NOMO-1 treated with DMSO at 0.1 percent for 48 hours (cell line): ENCODE measurements around the gene SEMA6A.

ENCODE experiments used
- DNase-seq: peaks from one replicate; lab custom pipeline; 2025; ENCODE audit not compliant: unreplicated experiment; lab: John Stamatoyannopoulos, UW

Gene SEMA6A

DNA sequence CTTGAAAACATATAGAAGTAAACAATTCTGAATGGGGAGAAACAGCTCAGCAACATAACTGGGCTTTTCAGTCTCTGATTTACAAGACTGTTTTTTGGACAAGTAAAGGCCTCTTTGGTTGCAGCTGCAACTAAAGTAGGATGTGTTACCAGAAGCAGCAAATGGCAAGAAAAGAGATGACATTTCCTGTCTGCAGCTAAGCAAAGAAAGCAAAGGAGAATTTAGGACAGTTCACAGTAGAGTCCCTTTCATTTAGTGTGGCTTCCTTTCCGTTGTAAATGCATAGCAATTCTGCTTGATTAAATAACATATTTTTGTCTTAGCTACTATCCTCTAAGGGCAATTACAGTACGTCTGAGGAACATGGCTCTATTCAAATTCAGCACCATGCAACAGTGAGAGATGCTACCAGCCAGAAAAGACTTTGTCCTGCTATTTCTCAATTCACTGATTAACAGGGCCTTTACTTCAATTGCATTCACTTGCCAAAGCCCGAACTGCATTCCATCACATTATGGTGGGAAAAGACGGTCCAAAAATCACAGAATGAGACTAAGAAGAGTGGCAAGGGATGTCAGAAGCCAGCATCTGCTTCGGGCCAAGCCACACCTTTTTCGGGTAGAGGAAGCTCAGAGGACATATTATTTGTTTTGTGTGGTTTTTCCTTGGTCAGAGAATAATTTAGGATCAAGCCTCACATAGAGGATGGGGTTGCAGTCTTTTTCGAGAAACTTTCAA, 107.7 kb downstream of the SEMA6A start:
- no peak for DNase-seq

DNA sequence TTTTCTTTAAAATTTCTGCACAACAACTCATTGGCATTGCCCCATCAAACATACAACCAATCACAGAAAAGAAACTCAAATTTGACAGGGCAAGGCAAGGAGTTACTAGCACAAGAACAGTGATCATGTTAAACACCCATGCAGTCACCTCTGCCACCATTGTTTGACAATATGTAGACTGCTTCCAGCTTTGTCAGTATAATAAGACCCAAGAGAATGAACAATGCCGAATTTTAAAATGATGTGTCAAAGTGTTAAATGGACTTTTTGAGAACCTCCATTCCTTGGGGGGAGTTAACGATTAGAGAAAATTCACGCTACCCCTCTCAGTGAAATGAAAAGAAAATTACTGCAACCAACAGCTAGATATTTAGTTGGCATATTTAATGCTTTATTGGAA, 109.2 kb downstream of the SEMA6A start:
- DNase-seq, result no peak

DNA sequence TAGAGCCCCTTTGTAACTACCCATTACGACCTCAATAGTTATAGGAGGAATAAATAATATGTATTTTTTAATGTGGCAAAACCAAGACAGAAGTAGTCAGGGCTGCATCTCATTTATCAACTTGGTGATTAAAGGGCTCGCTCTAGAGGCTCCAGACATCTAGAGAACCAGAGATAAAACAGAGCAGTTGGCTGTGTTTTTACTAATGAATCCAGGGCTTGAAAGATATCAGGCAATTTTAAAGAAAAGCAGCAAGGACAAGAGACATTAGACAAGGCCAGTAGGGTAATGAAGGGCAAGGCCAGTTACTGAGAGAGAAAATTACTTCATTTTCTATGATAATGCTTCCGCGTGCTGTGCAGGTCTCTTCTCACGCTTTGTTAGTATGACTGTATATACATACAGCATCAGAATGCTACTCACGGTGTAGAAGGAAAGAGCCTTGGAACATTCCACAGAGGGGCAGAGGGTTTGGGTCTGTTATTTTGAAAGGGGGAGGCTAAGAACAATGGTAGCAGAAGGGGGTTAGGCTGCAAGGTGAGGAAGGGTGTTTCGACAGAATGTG, 110.4 kb downstream of the SEMA6A start:
- no peak for DNase-seq

DNA sequence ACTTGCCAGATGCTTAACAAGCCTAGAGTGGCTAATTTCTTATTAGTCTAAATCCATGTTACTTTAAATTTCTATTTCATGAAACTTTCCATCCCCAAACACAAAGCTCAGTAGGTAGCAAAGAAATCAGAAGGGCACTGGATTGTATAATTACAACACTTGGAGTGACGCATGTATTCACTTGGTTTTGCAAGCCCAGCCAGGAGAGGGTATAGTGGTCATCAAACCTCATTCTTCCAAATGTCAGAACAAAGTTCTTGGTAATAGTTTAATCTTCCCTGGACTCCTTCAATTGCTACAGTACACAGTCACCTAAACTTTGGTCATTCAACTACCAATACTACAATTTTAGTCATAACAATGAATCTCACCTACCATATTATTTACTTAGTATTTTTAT, 112.1 kb downstream of the SEMA6A start:
- no peak for DNase-seq

DNA sequence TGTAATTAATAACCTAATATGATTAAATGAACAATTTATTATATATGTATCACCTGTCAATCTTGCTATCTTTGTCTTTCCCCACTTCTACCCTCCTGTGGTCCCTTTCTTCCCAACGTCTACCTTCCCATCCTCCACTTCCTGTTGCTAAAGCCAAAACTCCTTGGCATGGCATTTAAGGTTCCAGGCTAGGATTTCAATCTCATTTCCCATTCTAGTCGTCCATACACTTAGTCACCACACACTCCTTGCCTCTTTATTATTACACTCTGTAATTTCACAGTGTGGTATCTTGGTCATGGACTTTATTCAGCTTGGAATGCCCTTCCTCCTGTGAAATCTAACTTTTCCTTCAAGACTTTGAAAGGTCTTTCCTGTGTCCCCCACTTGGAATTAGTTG, 115.3 kb downstream of the SEMA6A start:
- DNase-seq, result no peak

DNA sequence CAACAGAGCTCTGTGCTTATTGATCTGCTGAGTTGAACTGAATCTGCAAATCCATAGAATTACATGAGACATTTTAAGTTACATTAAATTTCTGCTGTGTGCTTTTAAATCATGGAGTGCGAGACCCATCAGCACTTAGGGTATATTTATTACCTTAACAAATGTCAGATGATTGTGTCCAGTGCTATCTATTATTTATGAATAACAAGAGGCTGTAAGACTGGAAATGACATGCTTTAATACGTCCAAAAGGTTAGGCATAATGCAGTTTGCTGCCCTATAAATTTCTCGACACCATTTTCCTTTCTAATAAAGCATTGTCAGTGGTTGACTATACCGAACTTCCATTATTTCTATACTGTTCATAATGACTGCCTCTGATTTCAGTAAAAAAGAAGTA, 117.6 kb downstream of the SEMA6A start:
- no peak for DNase-seq

DNA sequence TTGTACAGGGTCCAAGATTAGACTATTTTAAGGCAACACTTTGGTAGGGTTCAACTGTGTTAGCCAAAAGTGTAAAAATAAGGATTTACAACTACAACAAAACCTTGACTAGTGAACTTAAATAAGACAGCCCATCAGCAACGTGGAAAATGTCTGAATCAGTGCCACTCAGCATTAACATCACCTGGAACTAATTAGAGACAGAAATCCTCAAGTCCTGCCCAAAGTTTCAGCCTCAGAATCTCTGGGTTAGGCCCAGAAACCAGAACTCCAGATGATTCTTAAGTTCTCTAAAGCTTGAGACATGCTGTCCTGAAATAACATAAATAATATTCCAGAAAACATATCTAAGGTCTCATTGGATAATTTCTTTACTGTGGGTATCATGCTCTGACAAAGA, 118.6 kb downstream of the SEMA6A start:
- DNase-seq, result no peak

DNA sequence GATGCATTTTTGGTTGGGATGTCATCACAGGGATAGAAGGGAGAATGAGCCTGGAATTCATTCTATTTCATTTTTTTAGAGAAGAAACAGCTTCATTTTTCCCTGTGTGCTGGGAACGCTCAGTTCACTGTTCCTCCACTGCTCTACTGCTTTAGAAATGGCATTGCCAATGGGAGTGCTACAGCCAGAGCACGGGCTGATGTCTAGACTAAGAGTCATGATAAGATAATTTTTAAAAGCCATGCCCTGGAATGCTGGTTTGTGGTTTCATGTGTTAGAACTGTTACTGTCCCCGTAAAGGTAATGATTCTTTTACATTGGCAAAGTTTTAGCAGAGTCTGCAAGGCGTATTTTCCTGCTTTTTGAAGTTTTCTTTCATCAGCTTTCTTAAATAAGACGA, 119.6 kb downstream of the SEMA6A start:
- DNase-seq, result no peak

DNA sequence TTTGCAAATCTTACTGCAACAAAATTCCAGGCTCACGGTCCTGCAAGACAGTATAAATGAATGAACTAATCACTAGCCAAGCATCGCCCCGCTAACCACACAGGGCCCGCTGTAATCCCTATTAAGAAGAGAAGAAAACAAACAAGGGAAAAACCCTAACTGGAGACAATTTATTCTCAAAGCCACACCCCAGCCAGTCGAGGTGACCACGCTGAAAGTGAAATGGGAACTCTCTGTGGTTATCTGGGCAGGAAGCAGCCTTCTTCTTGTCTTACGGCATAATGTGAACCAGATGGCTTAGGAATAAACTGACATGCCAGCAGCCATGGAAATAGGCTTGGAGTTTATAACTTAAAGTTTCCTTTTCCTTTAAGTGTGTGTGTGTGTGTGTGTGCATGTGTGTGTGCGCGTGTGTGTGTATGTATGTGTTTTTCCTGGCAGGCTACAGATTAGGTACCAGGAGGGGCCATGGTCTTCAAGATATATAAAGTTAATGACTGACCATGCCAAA, 120.2 kb downstream of the SEMA6A start:
- peak; percentile 91 for DNase-seq

DNA sequence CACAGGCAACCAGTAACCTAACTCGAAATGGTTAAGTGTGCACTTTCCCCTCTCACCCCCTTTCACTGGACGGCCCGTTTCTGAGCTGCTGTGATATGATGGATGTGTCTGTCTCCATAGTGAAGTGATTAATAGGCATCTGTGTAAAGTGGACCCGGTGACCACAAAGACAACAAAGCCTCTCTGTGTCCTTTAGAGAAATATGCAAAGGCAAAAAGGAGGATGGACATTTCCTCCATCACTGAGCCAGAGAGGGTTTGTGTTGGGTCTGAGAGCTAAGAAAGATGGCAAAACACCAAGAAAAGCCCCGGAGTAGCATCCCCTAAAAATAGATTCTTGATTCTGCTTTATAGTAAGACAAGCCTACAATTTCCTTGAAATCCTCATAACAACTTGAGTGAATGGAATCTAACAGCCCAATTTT, 120.6 kb downstream of the SEMA6A start:
- no peak for DNase-seq

DNA sequence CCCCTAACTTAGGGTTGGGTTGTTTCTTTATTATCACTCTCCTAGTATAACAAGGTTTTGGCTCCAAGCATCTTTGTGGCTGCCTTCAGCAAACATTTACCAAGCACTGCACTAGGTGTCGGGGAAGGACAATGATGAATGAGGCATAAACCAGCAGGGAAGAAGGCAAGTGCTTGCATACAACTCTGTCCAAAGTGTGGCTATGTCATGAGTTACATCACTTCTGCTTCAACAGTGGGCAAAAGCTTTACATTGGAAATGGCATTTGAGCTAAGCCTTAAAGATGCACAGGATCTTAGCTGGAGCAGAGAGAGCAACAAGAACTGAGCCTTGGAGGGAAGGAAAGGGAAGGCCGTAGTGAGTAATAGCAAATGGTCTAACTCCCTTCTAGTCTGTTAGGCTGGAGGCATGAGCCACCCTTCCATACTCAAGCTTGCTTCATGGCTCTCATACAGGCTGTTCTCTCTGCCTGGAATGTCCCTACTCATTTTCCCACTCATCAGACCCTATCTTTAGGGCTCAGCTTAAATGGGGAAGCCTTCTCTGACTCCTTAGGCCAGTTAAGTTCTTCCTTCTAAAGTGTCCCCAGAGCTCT, 121.8 kb downstream of the SEMA6A start:
- no peak for DNase-seq

DNA sequence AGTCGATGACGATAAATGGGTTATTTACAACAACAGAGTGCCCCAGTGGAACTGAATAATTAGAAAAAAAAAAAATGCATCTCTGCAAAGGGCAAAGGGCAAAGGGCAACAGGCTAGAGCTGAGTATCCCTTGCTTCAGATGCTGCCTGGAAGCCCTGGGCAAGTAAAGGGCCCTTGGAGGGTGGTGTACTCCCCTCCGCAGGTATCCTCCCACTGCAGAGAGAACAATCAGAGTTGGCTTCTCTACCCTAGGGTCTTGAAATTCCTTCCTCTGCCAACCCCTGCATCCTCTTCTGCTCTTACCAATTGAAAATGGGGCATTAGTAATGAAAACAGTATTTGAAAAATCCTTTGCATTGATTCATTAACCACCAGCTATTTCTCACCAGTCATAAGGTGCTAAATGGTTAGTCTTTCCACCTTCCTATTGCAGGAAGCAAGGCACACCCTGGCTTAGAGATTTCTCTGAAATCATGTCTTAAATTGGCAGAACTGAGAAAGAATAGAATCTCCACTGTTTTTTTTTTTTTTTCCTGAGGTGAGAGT, 122.6 kb downstream of the SEMA6A start:
- DNase-seq, result no peak

DNA sequence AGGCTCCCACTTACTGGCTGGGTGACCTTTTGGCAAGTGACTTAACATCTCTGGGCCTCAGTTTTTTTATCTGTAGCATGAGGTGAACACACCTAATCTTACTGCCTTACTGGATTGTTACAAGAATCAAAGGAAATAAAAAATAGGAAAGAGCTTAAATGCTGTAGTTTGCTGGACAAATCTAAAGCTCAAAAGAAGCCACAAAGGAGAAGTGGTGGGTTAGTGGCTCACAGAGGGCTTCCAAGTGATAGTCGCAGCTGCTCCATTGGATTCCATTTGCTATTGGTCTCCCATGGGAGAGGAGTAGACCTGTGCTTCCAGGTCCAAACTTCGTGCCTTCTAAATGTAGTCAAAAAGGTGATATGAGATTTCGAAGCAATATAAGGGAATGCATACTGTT, 123.6 kb downstream of the SEMA6A start:
- no peak for DNase-seq

DNA sequence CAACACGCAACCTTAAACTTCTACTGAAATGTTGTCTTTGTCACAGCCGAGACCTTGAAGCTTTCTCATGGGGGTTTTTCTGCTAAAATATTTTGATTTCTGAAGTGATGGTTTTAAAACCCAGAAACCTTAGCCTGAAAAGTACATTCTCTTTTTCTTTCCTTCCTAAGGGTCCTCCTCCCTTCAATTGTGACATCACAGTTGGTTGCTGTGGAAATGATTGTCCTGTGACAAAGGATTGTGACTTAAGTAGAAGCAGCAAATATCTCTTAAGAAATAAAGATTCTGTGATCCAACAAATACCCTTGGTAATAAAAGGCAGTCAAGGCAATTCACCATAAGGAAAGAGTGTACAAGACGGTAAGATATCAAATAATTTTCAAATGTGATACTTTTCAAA, 125.2 kb downstream of the SEMA6A start:
- DNase-seq, result no peak

DNA sequence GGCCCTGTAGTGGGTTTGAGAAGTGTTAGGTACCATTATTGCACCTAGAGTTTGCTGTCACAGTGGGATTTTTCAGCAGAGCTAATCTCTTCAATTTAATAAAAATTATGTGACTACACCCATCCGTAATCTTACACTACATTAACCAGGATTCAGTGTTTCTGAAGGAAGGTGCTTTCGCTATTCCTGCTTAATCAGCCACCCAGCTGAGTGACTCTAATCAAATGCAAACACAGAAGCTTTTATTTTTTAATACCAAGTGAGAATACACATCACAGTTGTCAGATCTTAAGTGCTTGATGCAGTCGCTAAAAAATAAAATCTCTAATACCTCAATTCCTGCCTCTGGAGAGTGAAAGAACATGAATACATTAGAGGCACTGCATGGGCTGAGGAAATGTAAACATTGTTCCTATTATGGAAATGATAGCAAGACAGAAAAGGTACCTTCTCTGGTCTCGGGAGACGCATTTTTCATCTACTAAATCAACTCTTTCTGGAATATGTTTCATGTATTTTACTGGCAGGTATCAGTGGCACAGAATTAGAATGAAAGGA, 125.7 kb downstream of the SEMA6A start:
- no peak for DNase-seq

DNA sequence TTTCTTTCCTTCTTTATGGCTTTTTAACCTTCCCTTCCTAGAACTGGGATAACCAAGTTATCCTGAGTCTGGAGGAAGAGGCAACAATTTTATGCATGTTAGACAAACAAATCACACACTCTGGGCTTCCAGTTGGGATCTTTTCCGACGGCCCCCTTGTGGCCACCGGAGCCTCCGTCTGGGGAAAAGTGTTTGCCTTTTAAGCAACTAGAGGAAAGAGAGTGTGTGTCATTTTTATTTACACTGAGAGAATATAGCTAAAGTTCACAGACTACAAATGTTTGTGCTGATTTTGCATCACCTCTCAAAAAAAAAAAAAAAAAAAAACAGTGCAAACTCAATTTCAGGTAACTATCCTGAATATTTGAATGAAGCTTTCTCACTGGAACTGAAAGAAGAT, 126.2 kb downstream of the SEMA6A start:
- no peak for DNase-seq

DNA sequence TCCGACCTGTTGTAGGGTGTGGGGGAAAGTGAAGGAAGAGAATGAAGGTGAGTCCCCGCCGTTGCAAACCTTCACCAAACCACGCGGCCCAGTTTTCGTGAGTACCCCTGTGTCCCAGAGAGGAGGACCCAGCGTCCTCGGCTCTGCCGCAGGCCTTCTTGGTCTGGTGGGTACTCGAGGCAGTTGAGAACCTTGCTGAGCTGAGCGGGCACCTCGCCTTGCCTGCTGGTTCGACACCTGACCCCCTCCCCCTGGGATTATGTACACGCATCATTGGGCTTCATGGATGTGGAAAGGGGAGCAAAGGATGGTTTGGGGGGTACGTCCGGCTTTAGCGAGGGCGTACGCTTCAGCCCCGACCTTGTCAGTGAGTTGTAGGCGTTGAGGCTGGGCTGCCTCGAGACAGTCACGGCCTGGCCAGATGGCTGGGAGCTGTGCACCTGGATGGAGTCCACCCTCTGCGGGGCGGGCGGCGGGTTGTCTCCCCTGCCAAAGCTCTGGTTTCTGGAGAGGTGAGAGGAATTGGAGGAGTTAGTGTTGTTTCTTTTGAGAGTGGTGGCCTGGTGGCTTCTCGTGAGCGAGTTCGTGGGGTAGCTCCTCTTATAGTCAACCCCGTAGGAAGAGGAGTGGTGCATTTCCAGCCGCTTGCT, 128.1 kb downstream of the SEMA6A start:
- no peak for DNase-seq

DNA sequence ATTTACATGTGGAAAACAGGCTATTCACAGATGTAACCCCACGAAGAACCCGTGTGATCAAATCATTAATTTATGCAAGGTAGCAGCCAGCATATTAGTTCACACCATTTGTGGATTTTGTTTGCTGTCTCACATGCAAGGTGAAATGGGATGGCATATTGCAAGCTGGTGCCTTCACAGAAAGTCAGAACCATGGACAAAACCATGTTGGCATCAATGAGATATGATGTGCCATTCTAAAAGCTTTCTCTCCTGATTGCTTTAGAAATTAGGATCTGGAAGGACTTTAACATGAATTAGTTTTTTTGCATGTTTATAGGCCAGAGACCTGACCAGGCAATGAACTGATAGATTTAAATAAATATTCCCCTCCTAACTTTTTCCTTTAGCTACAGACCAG, 129.3 kb downstream of the SEMA6A start:
- DNase-seq, result no peak

DNA sequence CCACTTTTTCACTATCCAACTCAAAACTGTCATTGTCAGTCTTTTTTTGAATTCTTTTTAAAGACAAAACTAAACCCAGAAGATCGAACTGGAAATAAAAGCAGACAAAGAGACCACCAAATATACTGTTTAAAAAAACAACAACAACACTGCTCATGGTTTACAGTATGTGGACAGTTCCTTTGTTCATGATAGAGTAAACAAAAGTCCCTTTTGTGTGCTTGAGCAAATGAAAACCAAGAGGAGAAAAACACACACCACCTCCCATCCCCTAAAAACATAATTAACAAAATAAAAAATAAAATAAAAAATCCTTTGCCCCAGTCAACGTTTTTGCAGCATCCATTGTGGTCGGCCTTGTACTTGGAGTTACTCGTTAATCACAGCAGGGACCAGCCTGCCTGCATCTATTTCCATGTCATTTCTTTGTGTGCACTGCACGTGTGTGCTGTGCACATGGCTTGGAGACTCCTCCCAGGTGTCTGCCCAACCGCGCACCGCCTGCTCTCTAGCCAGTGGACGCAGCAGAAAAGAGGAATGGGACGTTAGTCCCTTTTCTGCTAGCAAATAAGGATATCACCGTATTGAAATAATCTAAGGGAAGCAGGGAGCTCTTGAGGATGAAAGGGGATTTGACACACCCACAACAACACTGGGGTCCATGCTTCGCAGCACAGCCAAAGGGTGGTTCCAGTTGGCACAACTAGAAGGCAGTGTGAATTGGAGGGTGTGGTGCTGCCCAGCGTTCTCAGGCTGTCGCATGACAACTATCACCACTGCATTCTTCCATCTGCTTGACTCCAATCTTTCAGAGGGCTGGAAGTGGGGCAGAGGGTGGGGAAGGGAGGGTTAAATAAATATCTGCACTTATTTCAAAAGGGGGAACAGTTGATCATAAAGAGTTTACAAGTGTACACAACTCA, 130.0 kb downstream of the SEMA6A start:
- no peak for DNase-seq

DNA sequence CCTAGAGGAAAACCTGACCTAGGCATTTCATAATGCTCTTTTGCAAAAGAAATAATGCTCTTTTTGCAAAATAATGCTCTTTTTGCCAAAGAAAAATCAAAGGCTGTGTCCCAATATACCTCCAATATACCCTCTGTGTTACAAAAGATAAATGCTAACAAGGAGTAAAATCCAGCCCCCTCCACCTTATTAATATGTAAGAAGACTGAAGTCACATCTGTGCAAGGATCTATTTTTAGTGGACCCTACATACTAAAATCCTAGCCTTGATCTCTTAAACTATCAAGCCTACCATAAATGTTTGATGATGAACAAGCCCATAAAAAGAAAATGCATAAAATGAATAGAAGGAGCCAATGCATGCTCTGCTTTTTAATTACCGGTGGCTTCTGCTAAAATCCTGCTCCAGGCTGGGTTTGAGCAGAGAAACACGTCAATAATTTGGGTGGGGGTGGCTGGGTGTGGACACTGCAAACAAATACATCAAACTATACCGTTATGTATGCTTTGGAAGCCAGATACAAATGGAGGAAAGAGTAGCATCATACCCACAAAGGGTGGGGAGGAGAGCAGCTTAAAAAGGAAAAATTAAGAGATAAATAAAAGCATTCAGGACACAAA, 131.6 kb downstream of the SEMA6A start:
- DNase-seq, result no peak
